Fibroblast of lung (primary cell): ENCODE data around the gene TM4SF18. TPM values are rescaled to one million over a fixed set of nuclear protein-coding genes. Genes with fewer than 3 reads are reported as not detected.

Experiments
- DNase-seq, 2 donors: peaks; one replicate each; pipeline versions ENCODE4 v3.0.0 to v3.0.0-alpha.2; 2010; ENCODE audit warnings: low read depth in 2 of 2
- H2AFZ ChIP-seq: 2 replicates; pipeline ENCODE4 v1.5.1; 2012; ENCODE audit warnings: low read length, control low read depth, inconsistent platforms
- H3K27ac ChIP-seq: 2 replicates; pipeline ENCODE4 v1.5.1; 2011; ENCODE audit warnings: low read length, control low read depth; ENCODE audit not compliant: insufficient read depth
- H3K27me3 ChIP-seq: 2 replicates; pipeline ENCODE4 v1.5.1; 2011; ENCODE audit warnings: mild to moderate bottlenecking, low read length; ENCODE audit not compliant: control insufficient read depth, insufficient read depth
- H3K36me3 ChIP-seq: 2 replicates; pipeline ENCODE4 v1.5.1; 2011; ENCODE audit warnings: low read length; ENCODE audit not compliant: control insufficient read depth, insufficient read depth
- H3K4me1 ChIP-seq: 2 replicates; pipeline ENCODE4 v1.5.1; 2011; ENCODE audit warnings: low read length; ENCODE audit not compliant: control insufficient read depth, insufficient read depth; ENCODE audit errors: extremely low read depth
- H3K4me2 ChIP-seq: 2 replicates; pipeline ENCODE4 v1.5.1; 2011; ENCODE audit warnings: low read length, control low read depth; ENCODE audit not compliant: insufficient read depth; ENCODE audit errors: extremely low read depth
- H3K4me3 ChIP-seq, 4 experiments: fragments of 200-600 bp in 1 of 4; sonication (generic) in 1 of 4; replicated peaks in 1 of 4; 2 replicates each; pipeline ENCODE4 v1.5.1; 2011 to 2016; ENCODE audit warnings: low read length in 4 of 4, low read depth in 3 of 4, mild to moderate bottlenecking in 3 of 4, control low read depth in 2 of 4, inconsistent platforms in 1 of 4, mixed read lengths in 1 of 4; ENCODE audit not compliant: insufficient read depth in 1 of 4; ENCODE audit errors: control extremely low read depth in 1 of 4
- H3K79me2 ChIP-seq: 2 replicates; pipeline ENCODE4 v1.5.1; 2012; ENCODE audit warnings: mild to moderate bottlenecking, low read length, inconsistent platforms; ENCODE audit not compliant: control insufficient read depth, insufficient read depth
- H3K9ac ChIP-seq: 2 replicates; pipeline ENCODE4 v1.5.1; 2011; ENCODE audit warnings: mild to moderate bottlenecking, low read length, control low read depth; ENCODE audit not compliant: insufficient read depth
- H3K9me3 ChIP-seq: 2 replicates; pipeline ENCODE4 v1.5.1; 2012; ENCODE audit warnings: low read depth, low read length; ENCODE audit not compliant: control insufficient read depth, insufficient read depth
- H4K20me1 ChIP-seq: 2 replicates; pipeline ENCODE4 v1.5.1; 2011; ENCODE audit warnings: low read length; ENCODE audit not compliant: control insufficient read depth, insufficient read depth; ENCODE audit errors: extremely low read depth
- CTCF ChIP-seq, 2 donors: IDR thresholded peaks in 1 of 2; conservative IDR thresholded peaks in 1 of 2; 1 replicate in 1 of 2; 2 replicates in 1 of 2; pipeline ENCODE4 v1.5.1; 2011 to 2012; ENCODE audit warnings: low read length in 2 of 2, control low read depth in 1 of 2, inconsistent platforms in 1 of 2, low read depth in 1 of 2, mild to moderate bottlenecking in 1 of 2
- EZH2 ChIP-seq: IDR thresholded peaks from 2 replicates; pipeline ENCODE4 v1.5.1; 2012; ENCODE audit warnings: low read length, control low read depth, mild to moderate bottlenecking; ENCODE audit errors: missing control alignments
- polyA plus RNA-seq, 2 donors: library from polyadenylated mRNA; depleted of rRNA in 1 of 2; stranded (reverse) in 1 of 2; unstranded in 1 of 2; fragments of >200 nt; gene quantifications; 2 replicates each; pipeline ENCODE4 v1.2.1, GENCODE V29; 2011 to 2012; ENCODE audit warnings: missing spikeins in 1 of 2
- total RNA-seq: library from RNA; depleted of rRNA; stranded (reverse); fragments of >200 nt; gene quantifications from 2 replicates; pipeline ENCODE4 v1.2.1, GENCODE V29; 2014

The TM4SF18 gene
- total and polyA plus RNA-seq, 2 donors (not counting 1 experiment from before 2014, with no cell fraction given) = not detected

DNA sequence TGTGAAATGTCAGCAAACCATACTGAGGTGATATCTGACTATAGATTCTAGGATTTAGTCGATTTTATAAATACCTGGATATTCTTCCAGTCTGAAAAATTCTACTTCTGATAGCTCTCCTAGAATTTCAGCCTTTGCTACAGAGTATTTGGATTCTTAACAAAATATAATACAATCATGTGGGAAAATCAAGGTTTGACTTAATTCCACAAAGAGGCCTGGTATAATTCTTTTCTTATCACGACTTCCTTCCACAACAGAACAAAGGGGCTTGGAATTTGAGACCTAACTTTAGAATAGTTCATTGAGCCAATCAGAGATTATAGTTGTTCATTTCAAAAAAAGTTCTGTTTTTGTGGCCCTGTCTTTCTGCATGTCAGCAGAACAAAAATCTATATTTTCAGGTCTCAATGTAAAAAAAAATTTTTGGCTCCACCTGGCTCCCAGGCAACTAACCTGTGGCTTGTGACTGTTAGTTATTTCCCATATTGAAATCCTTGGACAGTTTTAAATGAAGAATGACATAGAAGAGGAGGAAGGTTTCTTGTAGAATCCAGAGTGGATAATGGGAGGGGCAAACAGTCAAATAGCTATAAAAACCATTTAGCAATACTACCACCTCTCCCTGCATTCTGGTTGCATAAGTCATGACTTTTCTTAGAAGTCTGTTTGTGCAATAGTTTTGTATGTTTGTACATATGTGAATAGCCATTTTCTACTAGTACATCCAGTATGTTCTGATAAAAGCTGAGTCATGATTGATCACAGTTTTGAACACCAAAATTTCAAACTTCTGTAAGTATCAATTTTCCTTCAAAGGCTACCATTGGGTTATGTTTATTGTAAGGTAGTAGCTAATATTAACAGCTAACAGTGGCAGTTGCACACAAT is 40.0 kb upstream of the TM4SF18 start:
- Histone ChIP-seq H3K27me3 (no peaks in the 10 kb centered on the region), H2AFZ (no peak overlapping the region), H3K4me1 (peaks cover 27% of the 10 kb centered on the region), H3K27ac (peak overlapping the region; percentile 43), H3K36me3 (peaks cover 14% of the 10 kb centered on the region), H3K4me2 (peak overlapping the region; percentile 46), H3K79me2 (peaks cover 41% of the 10 kb centered on the region), H4K20me1 (no peaks in the 10 kb centered on the region), H3K9me3 (no peaks in the 10 kb centered on the region), H3K4me3 (peak overlapping the region in 1 of 4 experiments; percentile 2), H3K9ac (no peak overlapping the region)
- TF ChIP-seq EZH2 (no peak), CTCF (conservative IDR thresholded peaks at IDR 0.05 in 1 of 2, IDR thresholded peaks at IDR 0.05 in 1 of 2; ENCODE audit: low read depth in 1 of 2, low read length in 2 of 2) (no peak)
- DNase-seq = peak; percentile 73 to 94

DNA sequence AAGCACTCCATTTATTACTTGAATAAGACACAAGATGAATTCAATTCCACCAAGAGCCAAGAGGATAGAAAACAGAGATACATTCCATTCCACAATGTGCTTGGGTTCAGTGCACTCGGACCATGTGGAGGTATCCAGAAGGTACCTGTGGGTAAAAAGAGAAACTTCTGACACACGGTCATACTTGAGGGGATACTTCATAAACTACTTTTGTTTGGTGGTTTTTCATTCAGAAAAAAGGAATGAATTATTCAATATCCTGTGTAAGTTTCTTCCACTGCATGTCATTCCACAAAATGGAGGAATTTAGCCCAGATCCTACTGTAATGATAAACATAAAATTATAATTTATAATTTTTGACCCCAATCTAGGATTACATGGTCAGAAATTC is 38.3 kb upstream of the TM4SF18 start:
- Histone ChIP-seq H3K36me3 (peaks cover 14% of the 10 kb centered on the region), H3K27ac (peak overlapping the region; percentile 1), H3K9ac (no peak overlapping the region), H3K4me2 (peak overlapping the region; percentile 11), H3K79me2 (peaks cover 36% of the 10 kb centered on the region), H3K4me3 (no peak overlapping the region), H2AFZ (no peak overlapping the region), H3K27me3 (no peaks in the 10 kb centered on the region), H3K4me1 (peaks cover 22% of the 10 kb centered on the region), H4K20me1 (no peaks in the 10 kb centered on the region), H3K9me3 (no peaks in the 10 kb centered on the region)
- DNase-seq = no peak
- TF ChIP-seq CTCF (conservative IDR thresholded peaks at IDR 0.05 in 1 of 2, IDR thresholded peaks at IDR 0.05 in 1 of 2; ENCODE audit: low read depth in 1 of 2, low read length in 2 of 2) = no peak
- no peak for TF ChIP-seq EZH2

DNA sequence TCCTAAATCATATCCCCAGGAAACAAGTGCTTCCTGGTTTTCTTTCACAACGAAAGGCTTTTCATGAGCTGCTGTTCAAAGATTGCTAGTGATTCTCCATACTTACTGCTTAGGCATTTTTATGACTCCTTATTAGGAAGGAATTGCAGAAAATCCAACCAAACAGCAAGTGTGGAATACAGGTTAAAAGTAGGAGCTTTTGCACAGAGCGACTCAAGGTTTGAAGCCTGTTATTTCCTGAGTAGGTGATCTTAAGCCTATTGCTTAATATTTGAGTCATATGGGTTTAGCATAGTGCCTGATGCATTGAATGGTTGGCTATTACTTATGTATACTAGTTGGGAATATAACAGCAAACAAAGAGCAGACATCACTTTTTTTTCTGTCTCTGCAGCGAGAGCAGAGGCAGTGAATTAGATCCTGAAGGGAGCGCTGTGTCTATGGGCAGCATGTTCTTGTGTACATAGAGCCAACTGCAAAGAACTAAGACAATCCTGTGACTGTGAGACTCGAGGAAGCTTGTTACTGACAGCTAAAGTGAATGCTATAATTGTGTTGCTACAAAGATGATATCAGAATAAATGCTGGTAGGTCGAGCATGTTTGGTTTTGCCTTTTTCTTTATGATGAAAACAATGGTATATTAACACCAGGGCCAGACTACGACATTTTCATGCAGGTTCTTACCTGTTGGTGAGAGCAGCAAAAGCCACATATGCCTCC is 37.7 kb upstream of the TM4SF18 start:
- Histone ChIP-seq H3K27me3 (no peaks in the 10 kb centered on the region), H2AFZ (no peak overlapping the region), H3K4me1 (peaks cover 22% of the 10 kb centered on the region), H3K9me3 (no peaks in the 10 kb centered on the region), H3K27ac (peak overlapping the region; percentile 1), H3K36me3 (peaks cover 14% of the 10 kb centered on the region), H3K4me3 (no peak overlapping the region), H3K9ac (no peak overlapping the region), H4K20me1 (no peaks in the 10 kb centered on the region), H3K79me2 (peaks cover 30% of the 10 kb centered on the region), H3K4me2 (peak overlapping the region; percentile 33)
- DNase-seq = peak; percentile 58 to 62
- TF ChIP-seq CTCF (conservative IDR thresholded peaks at IDR 0.05 in 1 of 2, IDR thresholded peaks at IDR 0.05 in 1 of 2; ENCODE audit: low read depth in 1 of 2, low read length in 2 of 2) = peak in 1 of 2 donors; percentile 2
- no peak for TF ChIP-seq EZH2
